8988T (cell line): ENCODE data around the gene MAGI3.

Experiments used
- DNase-seq: peaks from one replicate; pipeline ENCODE4 v3.0.0; 2011

The MAGI3 gene

GRCh38 chr1:113662101-113662500, 271.8 kb downstream of the MAGI3 start:
- DNase-seq, result no peak

- no peak for DNase-seq
These were observed 273.0 kb downstream of the MAGI3 start for GRCh38 chr1:113663165-113663951.

- DNase-seq, result no peak
These were observed 274.8 kb downstream of the MAGI3 start for GRCh38 chr1:113665071-113665470.

- no peak for DNase-seq
These were observed 275.8 kb downstream of the MAGI3 start for GRCh38 chr1:113666126-113666525.

- no peak for DNase-seq
These were observed 279.7 kb downstream of the MAGI3 start for GRCh38 chr1:113669988-113670387.

GRCh38 chr1:113670650-113671049, 280.3 kb downstream of the MAGI3 start:
- DNase-seq, result no peak

GRCh38 chr1:113672491-113672890, 282.2 kb downstream of the MAGI3 start:
- DNase-seq, result no peak

- no peak for DNase-seq
These were observed 284.3 kb downstream of the MAGI3 start for GRCh38 chr1:113674591-113674990.

GRCh38 chr1:113675302-113675701, 285.0 kb downstream of the MAGI3 start:
- no peak for DNase-seq

- DNase-seq, result no peak
These were observed 286.2 kb downstream of the MAGI3 start for GRCh38 chr1:113676524-113676923.

GRCh38 chr1:113677250-113678158, 287.2 kb downstream of the MAGI3 start:
- DNase-seq, result no peak

GRCh38 chr1:113678159-113678469, 287.8 kb downstream of the MAGI3 start:
- no peak for DNase-seq

- no peak for DNase-seq
These were observed 291.5 kb downstream of the MAGI3 start for GRCh38 chr1:113681596-113682337.

GRCh38 chr1:113683384-113684152, 293.3 kb downstream of the MAGI3 start:
- DNase-seq, result no peak

- no peak for DNase-seq
These were observed 293.8 kb downstream of the MAGI3 start for GRCh38 chr1:113684153-113684541.

GRCh38 chr1:113686891-113687618, 296.7 kb downstream of the MAGI3 start:
- no peak for DNase-seq

GRCh38 chr1:113691184-113691583, 300.9 kb downstream of the MAGI3 start:
- no peak for DNase-seq

GRCh38 chr1:113692342-113692741, 302.0 kb downstream of the MAGI3 start:
- no peak for DNase-seq

- DNase-seq, result no peak
These were observed 302.6 kb downstream of the MAGI3 start for GRCh38 chr1:113692824-113693431.

GRCh38 chr1:113694910-113695309, 304.6 kb downstream of the MAGI3 start:
- DNase-seq, result no peak

- DNase-seq, result no peak
These were observed 311.1 kb downstream of the MAGI3 start for GRCh38 chr1:113701429-113701828.
